Measurements from ENCODE around the gene PPCDC.
A peak's percentile ranks its signal among the peaks of the same experiment; 100 is the strongest.

The PPCDC gene

DNA sequence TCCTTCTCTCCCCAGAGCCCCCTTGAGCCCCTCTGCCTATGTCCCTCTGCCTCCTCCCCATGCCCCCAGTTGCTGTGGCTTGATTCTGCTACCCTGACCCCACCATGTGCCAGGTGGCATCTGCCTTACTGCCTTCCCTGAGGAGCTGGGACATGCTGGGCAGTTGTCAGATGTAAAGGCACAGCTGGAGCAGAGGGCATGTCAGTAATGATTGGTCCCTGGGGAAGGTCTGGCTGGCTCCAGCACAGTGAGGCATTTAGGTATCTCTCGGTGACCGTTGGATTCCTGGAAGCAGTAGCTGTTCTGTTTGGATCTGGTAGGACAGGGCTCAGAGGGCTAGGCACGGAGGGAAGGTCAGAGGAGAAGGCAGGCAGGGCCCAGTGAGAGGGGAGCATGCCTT is 3.5 kb upstream of the PPCDC start:
- no peak for DNase-seq

GRCh38 chr15:75021341-75021740 is 2.0 kb upstream of the PPCDC start:
- no peak for DNase-seq

DNA sequence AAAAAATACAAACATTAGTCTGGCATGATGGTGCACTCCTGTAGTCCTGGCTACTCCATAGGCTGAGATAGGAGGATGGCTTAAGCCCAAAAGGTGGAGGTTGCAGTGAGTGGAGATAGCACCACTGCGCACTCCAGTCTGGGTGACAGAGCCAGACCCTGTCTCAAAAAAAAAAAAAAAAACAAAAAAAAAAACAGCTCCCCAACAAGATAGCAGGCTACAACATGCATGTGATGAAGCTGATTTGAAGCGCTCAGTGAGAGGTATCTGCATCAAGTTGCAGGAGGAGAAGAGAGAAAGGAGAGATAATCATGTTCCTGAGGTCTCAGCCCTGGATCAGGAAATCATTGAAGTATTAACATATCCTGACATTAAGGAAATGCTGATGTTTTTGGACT is 608 bp upstream of the PPCDC start:
- DNase-seq = no peak

DNA sequence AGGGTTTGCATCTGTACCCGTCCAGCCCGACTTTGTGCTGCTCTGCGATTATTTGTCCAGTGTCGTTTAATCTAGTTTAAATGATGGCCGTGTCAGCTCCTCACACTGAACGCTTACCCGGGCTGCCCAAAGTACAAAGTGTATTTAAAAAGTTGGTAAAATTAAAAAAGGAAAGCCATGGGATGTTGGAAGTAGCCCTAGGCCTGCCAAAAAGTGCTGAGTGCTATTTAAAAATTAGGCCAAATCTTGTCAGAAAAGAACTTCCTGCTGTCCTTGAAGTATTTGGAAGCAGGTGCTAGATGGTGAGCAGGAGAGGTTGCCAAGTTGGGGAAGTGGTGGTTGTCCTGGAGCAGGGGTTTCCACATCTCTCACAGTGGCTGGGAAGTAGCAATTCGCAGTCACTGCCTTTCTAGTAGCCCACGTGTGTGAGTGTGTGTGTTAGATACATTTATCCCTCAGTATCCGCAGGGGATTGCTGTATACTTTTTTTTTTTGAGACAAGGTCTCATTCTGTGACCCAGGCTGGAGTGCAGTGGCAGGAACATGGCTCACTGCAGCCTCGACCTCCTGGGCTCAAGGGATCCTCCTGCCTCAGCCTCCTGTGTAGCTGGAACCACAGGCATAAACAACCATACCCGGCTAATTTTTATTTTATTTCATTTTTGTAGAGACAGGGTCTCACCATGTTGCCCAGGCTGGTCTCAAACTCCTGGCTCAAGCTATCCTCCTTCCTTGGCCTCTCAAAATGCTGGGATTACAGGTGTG is 664 bp downstream of the PPCDC start:
- no peak for DNase-seq

DNA sequence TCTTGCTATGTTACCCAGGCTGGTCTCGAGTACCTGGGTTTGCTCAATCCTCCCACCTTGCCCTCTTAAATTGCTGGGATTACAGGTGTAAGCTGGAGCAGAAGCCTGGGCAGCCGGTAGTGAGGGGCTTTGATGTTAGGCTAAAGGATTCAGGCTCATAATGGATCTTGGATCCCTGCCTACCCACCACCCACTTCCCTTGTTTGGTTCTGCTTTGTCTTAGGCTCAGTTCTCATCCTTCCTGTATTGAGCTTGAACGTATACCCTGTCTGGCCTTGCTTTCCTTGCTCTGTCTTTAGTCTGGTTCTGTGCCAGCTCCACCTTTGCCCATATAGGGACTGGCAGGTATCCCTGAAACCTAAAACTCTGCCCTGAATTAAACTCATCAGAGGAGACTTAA is 1.7 kb downstream of the PPCDC start:
- DNase-seq = no peak

- no peak for DNase-seq
Measured at GRCh38 chr15:75025548-75026260, 2.3 kb downstream of the PPCDC start.

DNA sequence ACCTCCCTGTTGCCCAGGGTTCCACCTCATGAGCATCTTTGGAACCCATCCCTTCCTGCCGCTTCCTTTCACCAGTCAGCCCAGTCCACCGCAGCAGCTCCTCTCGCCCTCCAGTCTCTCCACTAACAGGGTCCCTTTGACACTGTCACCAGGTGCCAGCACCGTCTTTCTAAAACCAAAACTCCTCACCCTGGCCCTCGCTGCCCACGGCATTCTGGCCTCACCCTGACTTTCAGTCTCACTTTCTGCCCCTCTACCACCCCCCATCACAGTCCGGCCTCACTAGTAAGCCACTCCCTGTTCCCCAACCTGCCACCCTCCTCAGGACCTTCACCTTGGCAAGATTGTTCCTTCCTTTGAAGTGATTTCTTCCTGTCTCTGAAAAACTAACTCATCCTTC is 4.2 kb downstream of the PPCDC start:
- no peak for DNase-seq

GRCh38 chr15:75028991-75029377 is 5.6 kb downstream of the PPCDC start:
- no peak for DNase-seq

- peak; percentile 34 for DNase-seq
Measured at GRCh38 chr15:75029378-75030022, 6.1 kb downstream of the PPCDC start.

GRCh38 chr15:75030023-75030413 is 6.6 kb downstream of the PPCDC start:
- DNase-seq = no peak

GRCh38 chr15:75030424-75030823 is 7.0 kb downstream of the PPCDC start:
- DNase-seq = no peak

GRCh38 chr15:75031848-75032247 is 8.5 kb downstream of the PPCDC start:
- no peak for DNase-seq

DNA sequence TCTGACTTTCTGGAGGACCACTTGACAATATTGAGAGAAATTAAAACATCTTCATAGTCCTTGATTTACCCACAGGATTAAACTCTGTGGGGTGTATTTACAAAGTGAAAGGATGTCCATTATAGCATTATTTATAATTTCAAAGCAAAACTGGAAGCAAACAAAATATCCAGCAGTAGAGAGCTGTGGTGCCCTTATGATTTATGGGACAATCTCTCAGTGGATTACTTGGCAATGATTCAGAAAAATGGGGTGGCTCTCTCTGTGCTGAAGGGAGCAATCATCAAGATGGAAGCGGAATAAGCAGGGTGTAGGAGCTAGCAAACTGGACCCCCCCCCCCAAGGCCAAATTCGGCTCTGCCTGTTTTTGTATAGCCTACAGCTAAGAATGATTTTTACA is 9.0 kb downstream of the PPCDC start:
- DNase-seq = no peak

DNA sequence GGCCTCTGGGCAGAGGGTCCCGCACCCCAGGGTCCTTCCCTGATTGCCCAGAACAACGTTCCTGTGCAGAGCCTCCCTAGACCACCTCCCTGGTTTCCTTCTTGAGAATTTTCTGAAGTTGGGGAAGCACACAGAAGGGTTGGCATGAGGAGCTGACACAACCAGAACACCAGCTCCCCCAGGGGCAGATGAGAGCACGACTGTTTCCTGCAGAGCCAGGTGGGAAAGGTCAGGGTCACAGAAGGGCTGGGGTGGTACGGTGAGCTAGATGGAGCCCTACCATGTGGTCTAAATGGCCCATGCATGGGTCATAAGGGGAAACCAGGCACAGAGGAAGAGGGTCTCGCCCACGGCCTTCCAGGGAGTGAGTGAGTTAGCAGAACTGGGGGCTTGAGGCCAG is 10.4 kb downstream of the PPCDC start:
- DNase-seq = no peak

GRCh38 chr15:75034615-75035014 is 11.2 kb downstream of the PPCDC start:
- no peak for DNase-seq

GRCh38 chr15:75036212-75036616 is 12.8 kb downstream of the PPCDC start:
- DNase-seq = no peak

DNA sequence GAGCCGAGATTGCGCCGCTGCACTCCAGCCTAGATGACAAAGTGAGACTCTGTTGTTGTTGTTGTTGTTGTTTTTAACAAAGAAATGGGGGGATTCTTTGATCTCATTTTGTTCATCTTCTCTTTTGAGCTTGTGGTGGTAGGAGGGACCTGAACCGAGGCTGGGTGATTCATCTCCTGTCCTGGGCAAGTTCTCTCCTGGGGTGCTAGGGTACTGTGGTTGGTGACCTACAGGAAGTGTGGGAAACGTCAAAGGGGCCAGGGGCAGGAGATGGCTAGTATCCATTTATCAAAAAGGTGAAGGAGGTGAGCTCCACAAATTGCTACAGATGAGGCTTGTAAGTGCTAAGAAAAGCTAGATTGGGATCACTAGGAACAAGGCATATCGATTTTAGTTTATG is 14.3 kb downstream of the PPCDC start:
- no peak for DNase-seq

DNA sequence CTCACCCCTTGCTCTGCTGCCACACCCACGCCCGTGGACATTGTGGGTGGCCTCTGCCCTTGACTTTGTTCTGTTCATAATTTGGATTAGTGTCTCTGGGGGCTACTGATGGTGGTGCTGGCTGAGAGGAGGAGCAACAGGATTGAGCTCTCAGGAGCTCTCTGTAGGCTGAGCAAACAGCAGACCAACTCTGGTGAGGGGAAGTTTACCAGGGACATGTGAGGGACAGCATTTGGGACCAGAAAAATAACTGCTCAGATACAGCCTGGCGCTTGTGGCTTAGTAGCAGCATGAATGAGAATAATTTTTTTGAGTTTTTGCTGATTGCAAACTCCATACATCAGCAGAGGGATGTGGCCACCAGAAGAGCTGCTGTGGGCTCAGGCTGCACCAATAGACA is 14.8 kb downstream of the PPCDC start:
- DNase-seq = no peak

GRCh38 chr15:75042730-75043508 is 19.5 kb downstream of the PPCDC start:
- DNase-seq = peak; percentile 33

DNA sequence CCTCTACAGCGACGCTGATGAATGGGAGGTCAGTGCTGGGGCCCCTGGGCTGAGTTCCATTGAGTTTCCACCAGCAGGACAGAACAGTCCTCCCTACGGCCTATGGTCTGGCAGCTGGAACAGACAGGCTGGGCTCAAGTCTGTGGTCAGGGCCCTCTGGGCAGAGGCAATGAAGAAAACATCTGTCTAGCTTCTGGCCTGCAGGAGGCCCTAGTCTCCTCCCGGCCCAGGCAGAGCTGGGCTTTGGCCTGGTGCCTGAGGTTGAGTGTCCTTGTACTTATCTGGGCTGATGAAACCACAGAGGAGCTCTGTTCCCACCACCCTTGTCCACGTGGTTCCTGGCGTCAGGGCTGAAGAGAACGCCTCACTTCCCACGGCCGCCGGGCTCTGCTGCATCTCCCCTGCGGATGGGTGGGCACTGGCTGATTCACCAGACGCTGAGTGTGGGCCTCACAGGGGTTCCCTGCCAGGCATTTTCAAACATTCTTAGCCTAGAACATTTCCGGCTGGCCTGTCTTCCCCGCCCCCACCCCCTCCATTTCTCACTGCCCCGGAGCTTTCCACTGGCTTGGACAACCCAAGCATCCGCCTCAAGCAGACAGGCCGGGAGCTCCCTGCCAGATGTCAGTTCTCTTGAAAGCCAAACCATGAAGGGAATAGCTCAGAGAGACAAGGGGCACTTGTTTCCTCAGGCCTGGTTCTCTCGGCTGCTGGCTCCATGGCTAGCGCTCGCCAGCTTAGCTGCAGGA is 20.3 kb downstream of the PPCDC start:
- no peak for DNase-seq

GRCh38 chr15:75044258-75044878 is 21.0 kb downstream of the PPCDC start:
- no peak for DNase-seq
